ENCODE data around the gene TIMM50. TPM values are rescaled to one million over a fixed set of nuclear protein-coding genes. Genes with fewer than 3 reads are reported as not detected.
A peak's percentile ranks its signal among the peaks of the same experiment; 100 is the strongest.

Gene TIMM50
- total RNA-seq, 5 donors from 2014 or later (not counting 1 experiment from before 2014, with no cell fraction given), result 50.5 to 53.7 (median 53.0) TPM

GRCh38 chr19:39501340-39501739 lies 20.7 kb downstream of the TIMM50 start:
- no peaks in the 10 kb centered on the region for H3K9me3 Mint-ChIP-seq
- DNase-seq, result no peak
- H3K4me1 ChIP-seq (ENCODE audit: control insufficient read depth in 1 of 2, extremely low read depth in 1 of 2, insufficient read depth in 2 of 2, low read length in 2 of 2), result peaks cover 0 to 32% of the 10 kb centered on the region in 2 experiments
- no peak overlapping the region for H3K4me3 ChIP-seq (ENCODE audit: control insufficient read depth in 1 of 2, extremely low read depth in 1 of 2, low read length in 1 of 2)
- CTCF ChIA-PET, result no interaction called here
- H3K36me3 ChIP-seq (ENCODE audit: control insufficient read depth in 2 of 2, extremely low read depth in 1 of 2, insufficient read depth in 1 of 2, low read length in 1 of 2), result no peaks in the 10 kb centered on the region
- H3K27ac ChIP-seq (ENCODE audit: low read length), result no peak overlapping the region
- 100% methylated on average over 1 of the region's 5 CpGs for WGBS (ENCODE audit: insufficient coverage)
- H3K27me3 Mint-ChIP-seq, result peaks cover 51 to 68% of the 10 kb centered on the region in 2 donors
- peaks cover 7 to 95% of the 10 kb centered on the region in 2 experiments for H3K27me3 ChIP-seq (replicated peaks in 1 of 2; ENCODE audit: control insufficient read depth in 2 of 2, extremely low read depth in 1 of 2, insufficient read depth in 2 of 2, low read length in 1 of 2)
- POLR2A ChIA-PET, result no interaction called here
- H3K36me3 Mint-ChIP-seq, result no peaks in the 10 kb centered on the region
- H3K4me3 Mint-ChIP-seq, result no peak overlapping the region
- ATAC-seq (replicated peaks in 1 of 4), result no peak
- H3K27ac Mint-ChIP-seq, result no peak overlapping the region
- H3K9me3 ChIP-seq, result no peaks in the 10 kb centered on the region
- H3K4me1 Mint-ChIP-seq, result peaks cover 23 to 39% (median 34%) of the 10 kb centered on the region in 3 donors

- Histone ChIP-seq H3K27ac (ENCODE audit: low read length) (no peak overlapping the region), H3K27me3 (replicated peaks in 1 of 2; ENCODE audit: control insufficient read depth in 2 of 2, extremely low read depth in 1 of 2, insufficient read depth in 2 of 2, low read length in 1 of 2) (peaks cover 7 to 91% of the 10 kb centered on the region in 2 experiments), H3K4me1 (ENCODE audit: control insufficient read depth in 1 of 2, extremely low read depth in 1 of 2, insufficient read depth in 2 of 2, low read length in 2 of 2) (peaks cover 0 to 41% of the 10 kb centered on the region in 2 experiments), H3K4me3 (ENCODE audit: control insufficient read depth in 1 of 2, extremely low read depth in 1 of 2, low read length in 1 of 2) (no peak overlapping the region), H3K36me3 (ENCODE audit: control insufficient read depth in 2 of 2, extremely low read depth in 1 of 2, insufficient read depth in 1 of 2, low read length in 1 of 2) (no peaks in the 10 kb centered on the region), H3K9me3 (no peaks in the 10 kb centered on the region)
- Mint-ChIP-seq H3K27ac (no peak overlapping the region), H3K9me3 (no peaks in the 10 kb centered on the region), H3K27me3 (peaks cover 55 to 72% of the 10 kb centered on the region in 2 donors), H3K4me3 (peak overlapping the region in 1 of 3 donors; percentile 36), H3K4me1 (peaks cover 30 to 47% (median 43%) of the 10 kb centered on the region in 3 donors), H3K36me3 (no peaks in the 10 kb centered on the region)
- POLR2A ChIA-PET, result no interaction called here
- CTCF ChIA-PET, result interaction anchor here (0.5 to 0.7 kb wide), 3 partner anchors 22 to 289 kb away, joined by 3 to 6 read pairs (median 4); partner anchors contain the start of gene TIMM50 (in 1 of the 2)
- WGBS (ENCODE audit: insufficient coverage), result 17% methylated on average over 65 of the region's 69 CpGs
- DNase-seq (peak; percentile 53 to 90 (median 72)), ATAC-seq (replicated peaks in 1 of 4) (peak; percentile 60 to 77 (median 66))
Measured at GRCh38 chr19:39502640-39503417, 22.2 kb downstream of the TIMM50 start.

- Mint-ChIP-seq H3K27me3 (peaks cover 44 to 60% of the 10 kb centered on the region in 2 donors), H3K27ac (no peak overlapping the region), H3K36me3 (no peaks in the 10 kb centered on the region), H3K4me3 (peak overlapping the region; percentile 49 to 82 (median 65)), H3K9me3 (no peaks in the 10 kb centered on the region), H3K4me1 (peaks cover 17 to 36% (median 26%) of the 10 kb centered on the region in 3 donors)
- 67% methylated on average over 3 of the region's 7 CpGs for WGBS (ENCODE audit: insufficient coverage)
- DNase-seq, result no peak
- POLR2A ChIA-PET, result no interaction called here
- H3K9me3 ChIP-seq, result no peaks in the 10 kb centered on the region
- peak overlapping the region in 1 of 2 donors; percentile 49 for H3K4me3 ChIP-seq (ENCODE audit: control insufficient read depth in 1 of 2, extremely low read depth in 1 of 2, low read length in 1 of 2)
- peaks cover 0 to 26% of the 10 kb centered on the region in 2 experiments for H3K4me1 ChIP-seq (ENCODE audit: control insufficient read depth in 1 of 2, extremely low read depth in 1 of 2, insufficient read depth in 2 of 2, low read length in 2 of 2)
- peaks cover 3 to 72% of the 10 kb centered on the region in 2 experiments for H3K27me3 ChIP-seq (replicated peaks in 1 of 2; ENCODE audit: control insufficient read depth in 2 of 2, extremely low read depth in 1 of 2, insufficient read depth in 2 of 2, low read length in 1 of 2)
- no peak for ATAC-seq (replicated peaks in 1 of 4)
- H3K36me3 ChIP-seq (ENCODE audit: control insufficient read depth in 2 of 2, extremely low read depth in 1 of 2, insufficient read depth in 1 of 2, low read length in 1 of 2), result no peaks in the 10 kb centered on the region
- no peak overlapping the region for H3K27ac ChIP-seq (ENCODE audit: low read length)
- CTCF ChIA-PET, result interaction anchor here in 1 of 2 donors (1.0 kb wide), 1 partner anchor 8 kb away, joined by 3 read pairs; the partner anchor contains the start of gene DLL3
Measured at GRCh38 chr19:39506598-39506943, 25.9 kb downstream of the TIMM50 start.

- Mint-ChIP-seq H3K4me3 (peak overlapping the region; percentile 67 to 82 (median 78)), H3K27me3 (peaks cover 46 to 60% of the 10 kb centered on the region in 2 donors), H3K27ac (no peak overlapping the region), H3K4me1 (peaks cover 17 to 36% (median 26%) of the 10 kb centered on the region in 3 donors), H3K36me3 (no peaks in the 10 kb centered on the region), H3K9me3 (no peaks in the 10 kb centered on the region)
- CTCF ChIA-PET, result interaction anchor here in 1 of 2 donors (1.0 kb wide), 1 partner anchor 9 kb away, joined by 3 read pairs; the partner anchor contains the start of gene DLL3
- WGBS (ENCODE audit: insufficient coverage), result 7% methylated on average over 94 of the region's 96 CpGs
- POLR2A ChIA-PET, result no interaction called here
- Histone ChIP-seq H3K4me1 (ENCODE audit: control insufficient read depth in 1 of 2, extremely low read depth in 1 of 2, insufficient read depth in 2 of 2, low read length in 2 of 2) (peaks cover 0 to 26% of the 10 kb centered on the region in 2 experiments), H3K4me3 (ENCODE audit: control insufficient read depth in 1 of 2, extremely low read depth in 1 of 2, low read length in 1 of 2) (peak overlapping the region; percentile 34 to 49), H3K27ac (ENCODE audit: low read length) (no peak overlapping the region), H3K36me3 (ENCODE audit: control insufficient read depth in 2 of 2, extremely low read depth in 1 of 2, insufficient read depth in 1 of 2, low read length in 1 of 2) (no peaks in the 10 kb centered on the region), H3K27me3 (replicated peaks in 1 of 2; ENCODE audit: control insufficient read depth in 2 of 2, extremely low read depth in 1 of 2, insufficient read depth in 2 of 2, low read length in 1 of 2) (peaks cover 3 to 72% of the 10 kb centered on the region in 2 experiments), H3K9me3 (no peaks in the 10 kb centered on the region)
- DNase-seq, result peak in 22 of 35 experiments; percentile 13 to 73 (median 30)
- peak; percentile 66 to 69 (median 68) for ATAC-seq (replicated peaks in 1 of 4)
Measured at GRCh38 chr19:39506944-39507714, 26.5 kb downstream of the TIMM50 start.

- H3K27ac Mint-ChIP-seq, result peak overlapping the region in 1 of 2 donors; percentile 52
Measured at GRCh38 chr19:39507715-39508364, 27.2 kb downstream of the TIMM50 start.

More at GRCh38 chr19:39507715-39508364, 27.2 kb downstream of the TIMM50 start:
- Histone ChIP-seq H3K4me1 (ENCODE audit: control insufficient read depth in 1 of 2, extremely low read depth in 1 of 2, insufficient read depth in 2 of 2, low read length in 2 of 2) (peaks cover 0 to 22% of the 10 kb centered on the region in 2 experiments), H3K9me3 (no peaks in the 10 kb centered on the region), H3K36me3 (ENCODE audit: control insufficient read depth in 2 of 2, extremely low read depth in 1 of 2, insufficient read depth in 1 of 2, low read length in 1 of 2) (no peaks in the 10 kb centered on the region), H3K27ac (ENCODE audit: low read length) (no peak overlapping the region), H3K4me3 (ENCODE audit: control insufficient read depth in 1 of 2, extremely low read depth in 1 of 2, low read length in 1 of 2) (peak overlapping the region; percentile 34 to 49), H3K27me3 (replicated peaks in 1 of 2; ENCODE audit: control insufficient read depth in 2 of 2, extremely low read depth in 1 of 2, insufficient read depth in 2 of 2, low read length in 1 of 2) (peaks cover 3 to 74% of the 10 kb centered on the region in 2 experiments)
- DNase-seq (no peak), ATAC-seq (replicated peaks in 1 of 4) (no peak)
- Mint-ChIP-seq H3K4me1 (peaks cover 17 to 36% (median 26%) of the 10 kb centered on the region in 3 donors), H3K4me3 (peak overlapping the region; percentile 67 to 82 (median 78)), H3K36me3 (no peaks in the 10 kb centered on the region), H3K27me3 (peaks cover 49 to 65% of the 10 kb centered on the region in 2 donors), H3K9me3 (no peaks in the 10 kb centered on the region)
- CTCF ChIA-PET, result interaction anchor here in 1 of 2 donors (1.0 kb wide), 1 partner anchor 9 kb away, joined by 3 read pairs; the partner anchor contains the start of gene DLL3
- POLR2A ChIA-PET, result no interaction called here
- WGBS (ENCODE audit: insufficient coverage), result 71% methylated on average over 10 of the region's 24 CpGs
